MV-4-11 (cell line): Measurements from ENCODE around the gene POLR2H.
A peak's percentile ranks its signal among the peaks of the same experiment; 100 is the strongest.
"Not testable (repeated sequence)": the region's sequence is repeated elsewhere in the genome, so short reads cannot be mapped to it uniquely, and the experiment has no call there.

Source experiments
- DNase-seq: peaks from one replicate; lab custom pipeline; 2025; lab: John Stamatoyannopoulos, UW

POLR2H gene

GRCh38 chr3:184335661-184336546 lies 25.6 kb upstream of the POLR2H start:
- peak; percentile 51 for DNase-seq

DNA sequence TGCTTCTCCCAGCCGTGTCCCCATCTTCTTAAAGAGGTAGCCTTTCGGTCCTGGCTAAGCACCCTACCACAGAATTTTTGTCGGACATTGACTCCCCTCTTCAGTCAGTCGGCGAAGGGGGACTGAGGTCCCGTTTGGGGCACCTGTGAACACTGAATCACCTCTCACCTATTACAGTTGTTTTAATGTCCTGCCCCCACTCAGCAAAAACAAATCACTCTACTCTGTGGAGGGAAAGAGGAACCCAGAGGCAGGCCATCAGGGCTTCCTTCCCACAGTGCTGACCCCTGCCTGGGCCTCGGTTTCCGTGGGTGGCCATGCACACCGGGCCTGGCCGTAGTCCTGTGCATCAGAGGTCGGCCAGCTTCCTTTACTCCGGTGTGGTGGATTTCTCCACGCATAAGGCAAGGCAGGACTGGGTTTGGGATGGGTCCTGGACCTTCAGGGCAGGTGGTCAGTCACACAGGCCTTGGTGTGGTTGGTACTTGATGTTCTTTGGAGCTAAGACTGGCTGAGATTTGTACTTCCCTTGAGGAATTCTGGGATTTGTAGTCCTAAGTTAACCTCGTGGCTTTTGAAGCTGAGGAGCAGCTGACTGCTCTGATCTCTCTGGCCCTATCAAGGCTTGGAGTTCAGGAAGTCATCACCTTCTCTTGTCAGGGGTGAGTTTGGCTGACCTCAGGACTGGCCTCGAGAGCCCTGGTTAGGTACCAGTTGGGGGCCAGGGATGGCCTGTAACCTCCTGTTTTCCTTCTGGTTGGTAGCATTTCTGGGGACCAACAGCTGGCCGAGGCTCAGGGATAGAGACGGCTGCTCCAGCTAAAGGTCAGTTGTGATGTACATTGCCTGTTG lies 24.7 kb upstream of the POLR2H start:
- DNase-seq = no peak

DNA sequence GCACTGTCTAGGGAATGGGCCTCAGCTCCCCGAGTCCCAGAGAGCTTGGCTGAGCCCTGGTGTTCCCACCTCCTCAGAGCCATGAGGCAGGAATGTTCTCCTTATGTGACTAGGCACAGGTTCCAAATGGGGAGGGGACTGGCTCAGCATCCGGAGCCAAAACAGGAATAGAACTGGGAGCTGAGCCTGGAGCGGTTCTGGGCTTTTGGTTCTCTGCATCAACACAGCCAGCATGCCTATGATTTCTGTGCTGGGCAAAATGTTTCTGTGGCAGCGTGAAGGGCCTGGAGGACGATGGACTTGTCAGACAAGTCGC lies 24.2 kb upstream of the POLR2H start, which contains the start of gene FAM131A:
TSS of gene FAM131A (plus strand) at position 202 of the 316 bp plus-strand sequence. CDS start at position 233, 31 bp downstream.
- DNase-seq = no peak

GRCh38 chr3:184337981-184338380 lies 23.5 kb upstream of the POLR2H start:
- no peak for DNase-seq

- DNase-seq = no peak
Measured at GRCh38 chr3:184338511-184338945, 23.0 kb upstream of the POLR2H start.

- no peak for DNase-seq
Measured at GRCh38 chr3:184339001-184339400, 22.5 kb upstream of the POLR2H start.

DNA sequence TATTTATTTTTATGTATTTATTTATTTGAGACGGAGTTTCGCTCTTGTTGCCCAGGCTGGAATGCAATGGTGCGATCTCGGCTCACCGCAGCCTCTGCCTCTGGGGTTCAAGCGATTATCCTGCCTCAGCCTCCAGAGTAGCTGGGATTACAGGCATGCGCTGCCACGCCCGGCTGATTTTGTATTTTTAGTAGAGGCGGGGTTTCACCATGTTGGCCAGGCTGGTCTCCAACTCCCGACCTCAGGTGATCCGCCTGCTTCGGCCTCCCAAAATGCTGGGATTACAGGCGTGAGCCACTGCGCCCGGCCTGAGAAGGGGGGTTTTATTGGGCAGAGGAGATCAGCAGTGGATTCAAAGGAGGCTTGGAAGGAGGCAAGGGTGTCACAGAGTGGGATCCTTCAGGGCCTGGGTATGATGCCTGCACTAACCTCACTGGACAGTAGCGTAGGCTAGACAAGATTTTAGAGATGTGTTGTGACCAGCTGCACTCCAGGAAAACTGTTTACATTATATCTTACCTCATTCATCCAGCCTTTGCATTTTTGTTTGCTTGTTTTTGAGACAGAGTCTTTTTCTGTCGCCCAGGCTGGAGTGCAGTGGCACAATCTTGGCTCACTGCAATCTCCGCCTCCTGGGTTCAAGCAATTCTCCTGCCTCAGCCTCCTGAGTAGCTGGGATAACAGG lies 21.9 kb upstream of the POLR2H start:
- DNase-seq = not testable (repeated sequence)

- no peak for DNase-seq
Measured at GRCh38 chr3:184341925-184342324, 19.6 kb upstream of the POLR2H start.

DNA sequence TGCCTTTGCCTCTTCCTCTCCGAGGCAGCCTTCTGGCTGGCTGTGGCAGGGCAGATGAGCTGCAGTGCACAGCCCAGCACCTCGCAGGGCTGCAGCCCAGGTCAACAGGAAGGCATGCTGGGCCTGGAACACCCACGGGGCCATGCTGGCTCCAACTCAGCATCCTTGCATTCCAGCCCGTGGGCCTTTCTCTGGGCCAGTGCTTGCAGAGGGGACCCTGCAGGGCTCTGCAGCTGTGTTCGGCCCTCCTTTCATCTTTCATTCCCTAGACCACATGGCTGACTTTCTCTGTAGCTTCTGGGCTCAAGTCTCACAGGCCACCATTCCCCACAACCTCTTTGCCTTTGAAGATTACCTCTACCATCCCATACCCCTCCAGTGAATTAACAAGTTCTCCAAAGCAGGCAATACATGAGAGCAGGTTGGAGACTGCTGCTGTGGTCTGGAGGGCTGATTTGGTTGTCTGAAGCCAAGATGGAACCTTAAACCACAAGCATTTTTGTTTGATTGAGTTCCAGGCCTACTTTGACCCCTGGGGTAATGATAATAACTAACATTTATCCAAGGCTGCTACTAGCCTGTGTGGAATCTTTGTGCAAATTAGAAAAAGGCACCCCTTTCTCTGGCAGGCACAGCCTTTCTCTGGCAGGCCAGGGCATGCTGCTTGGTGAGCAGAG lies 18.2 kb upstream of the POLR2H start:
- no peak for DNase-seq

DNA sequence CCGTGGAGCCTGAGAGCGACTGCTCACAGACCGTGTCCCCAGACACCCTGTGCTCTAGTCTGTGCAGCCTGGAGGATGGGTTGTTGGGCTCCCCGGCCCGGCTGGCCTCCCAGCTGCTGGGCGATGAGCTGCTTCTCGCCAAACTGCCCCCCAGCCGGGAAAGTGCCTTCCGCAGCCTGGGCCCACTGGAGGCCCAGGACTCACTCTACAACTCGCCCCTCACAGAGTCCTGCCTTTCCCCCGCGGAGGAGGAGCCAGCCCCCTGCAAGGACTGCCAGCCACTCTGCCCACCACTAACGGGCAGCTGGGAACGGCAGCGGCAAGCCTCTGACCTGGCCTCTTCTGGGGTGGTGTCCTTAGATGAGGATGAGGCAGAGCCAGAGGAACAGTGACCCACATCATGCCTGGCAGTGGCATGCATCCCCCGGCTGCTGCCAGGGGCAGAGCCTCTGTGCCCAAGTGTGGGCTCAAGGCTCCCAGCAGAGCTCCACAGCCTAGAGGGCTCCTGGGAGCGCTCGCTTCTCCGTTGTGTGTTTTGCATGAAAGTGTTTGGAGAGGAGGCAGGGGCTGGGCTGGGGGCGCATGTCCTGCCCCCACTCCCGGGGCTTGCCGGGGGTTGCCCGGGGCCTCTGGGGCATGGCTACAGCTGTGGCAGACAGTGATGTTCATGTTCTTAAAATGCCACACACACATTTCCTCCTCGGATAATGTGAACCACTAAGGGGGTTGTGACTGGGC lies 16.8 kb upstream of the POLR2H start:
- no peak for DNase-seq

DNA sequence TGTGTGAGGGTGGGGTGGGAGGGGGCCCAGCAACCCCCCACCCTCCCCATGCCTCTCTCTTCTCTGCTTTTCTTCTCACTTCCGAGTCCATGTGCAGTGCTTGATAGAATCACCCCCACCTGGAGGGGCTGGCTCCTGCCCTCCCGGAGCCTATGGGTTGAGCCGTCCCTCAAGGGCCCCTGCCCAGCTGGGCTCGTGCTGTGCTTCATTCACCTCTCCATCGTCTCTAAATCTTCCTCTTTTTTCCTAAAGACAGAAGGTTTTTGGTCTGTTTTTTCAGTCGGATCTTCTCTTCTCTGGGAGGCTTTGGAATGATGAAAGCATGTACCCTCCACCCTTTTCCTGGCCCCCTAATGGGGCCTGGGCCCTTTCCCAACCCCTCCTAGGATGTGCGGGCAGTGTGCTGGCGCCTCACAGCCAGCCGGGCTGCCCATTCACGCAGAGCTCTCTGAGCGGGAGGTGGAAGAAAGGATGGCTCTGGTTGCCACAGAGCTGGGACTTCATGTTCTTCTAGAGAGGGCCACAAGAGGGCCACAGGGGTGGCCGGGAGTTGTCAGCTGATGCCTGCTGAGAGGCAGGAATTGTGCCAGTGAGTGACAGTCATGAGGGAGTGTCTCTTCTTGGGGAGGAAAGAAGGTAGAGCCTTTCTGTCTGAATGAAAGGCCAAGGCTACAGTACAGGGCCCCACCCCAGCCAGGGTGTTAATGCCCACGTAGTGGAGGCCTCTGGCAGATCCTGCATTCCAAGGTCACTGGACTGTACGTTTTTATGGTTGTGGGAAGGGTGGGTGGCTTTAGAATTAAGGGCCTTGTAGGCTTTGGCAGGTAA lies 16.0 kb upstream of the POLR2H start:
- peak; percentile 76 for DNase-seq

- DNase-seq = no peak
Measured at GRCh38 chr3:184346480-184347190, 14.9 kb upstream of the POLR2H start.

- DNase-seq = no peak
Measured at GRCh38 chr3:184347321-184348056, 14.0 kb upstream of the POLR2H start.

DNA sequence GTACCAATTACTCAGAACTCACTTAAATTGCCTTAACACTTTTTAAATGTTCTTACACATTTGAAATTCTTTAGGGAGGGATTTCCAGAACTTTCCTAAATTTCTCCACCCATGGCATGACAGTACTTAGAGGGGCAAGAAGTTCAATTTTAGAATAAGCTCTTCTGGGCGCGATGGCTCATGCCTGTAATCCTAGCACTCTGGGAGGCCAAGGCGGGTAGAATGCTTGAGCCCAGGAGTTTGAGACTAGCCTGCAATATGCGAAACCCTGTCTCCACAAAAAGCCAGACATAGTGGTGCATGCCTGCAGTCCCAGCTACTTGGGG lies 13.5 kb upstream of the POLR2H start:
- DNase-seq = no peak

DNA sequence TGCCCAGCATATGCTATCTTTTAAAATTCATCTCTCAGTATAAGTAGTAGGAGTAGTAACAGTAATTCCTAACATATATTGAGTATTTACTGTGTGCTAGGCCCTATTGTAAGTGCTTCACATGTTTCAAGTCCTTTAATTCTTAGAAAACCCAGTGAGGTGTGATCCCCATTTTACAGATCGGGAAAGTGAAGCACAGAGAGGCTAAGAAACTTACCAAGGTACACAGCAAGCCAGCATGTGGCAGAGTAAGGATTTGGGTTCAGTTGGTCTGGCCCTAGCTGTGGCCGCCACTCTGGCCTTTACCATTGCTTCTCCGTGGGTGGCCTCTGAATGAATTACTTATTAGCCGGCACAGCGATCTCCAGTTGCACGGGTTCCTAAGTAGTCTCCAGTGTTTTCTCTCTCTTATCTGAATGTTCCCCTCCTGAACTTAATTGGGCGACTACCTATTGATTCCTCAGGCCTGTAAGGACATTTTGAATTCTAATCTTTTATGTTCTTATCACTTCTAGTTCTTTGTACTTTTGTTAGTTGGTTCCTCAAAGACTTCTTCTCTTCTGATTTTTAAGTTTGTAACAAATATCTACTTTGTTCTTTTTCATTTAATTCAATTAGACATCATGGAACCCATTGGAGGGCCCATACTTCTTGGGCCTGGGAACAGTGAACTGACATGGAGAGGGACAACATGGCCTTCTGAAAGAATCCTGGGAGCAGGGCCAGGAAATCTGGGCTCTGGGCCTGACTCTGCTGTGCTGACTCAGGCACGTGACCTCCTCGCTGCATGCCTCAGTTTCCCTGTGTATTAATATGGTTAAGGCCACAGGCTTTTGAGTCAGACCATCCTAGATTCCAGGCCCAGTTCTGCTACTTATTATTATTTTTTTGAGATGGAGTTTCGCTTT lies 11.7 kb upstream of the POLR2H start:
- no peak for DNase-seq

DNA sequence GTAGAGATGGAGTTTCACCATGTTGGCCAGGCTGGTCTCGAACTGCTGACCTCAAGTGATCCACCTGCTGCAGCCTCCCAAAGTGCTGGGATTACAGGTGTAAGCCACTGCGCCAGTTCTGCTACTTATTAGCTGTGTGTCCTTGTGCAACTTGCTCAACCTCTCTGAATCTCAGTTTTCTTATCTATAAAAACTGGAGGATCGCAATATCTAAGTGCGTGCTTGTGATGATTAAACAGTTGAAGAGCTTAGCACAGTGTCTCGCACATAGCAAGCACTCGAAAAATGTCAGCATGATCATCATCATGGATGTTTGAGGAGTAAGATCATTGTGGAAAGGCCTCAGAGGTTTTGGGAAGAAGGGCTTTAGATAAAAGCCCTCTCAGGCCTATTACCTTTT lies 10.9 kb upstream of the POLR2H start:
- no peak for DNase-seq

- DNase-seq = no peak
Measured at GRCh38 chr3:184351511-184352148, 9.9 kb upstream of the POLR2H start.
